ENCODE measurements around the gene NADK. TPM values are rescaled to one million over a fixed set of nuclear protein-coding genes. Genes with fewer than 3 reads are reported as not detected.

Gene NADK
- total and polyA plus RNA-seq, 2 of the 13 experiments (the other 11 are each of a cell fraction or from before 2014, with no cell fraction given) = 56.6 to 60.1 TPM

DNA sequence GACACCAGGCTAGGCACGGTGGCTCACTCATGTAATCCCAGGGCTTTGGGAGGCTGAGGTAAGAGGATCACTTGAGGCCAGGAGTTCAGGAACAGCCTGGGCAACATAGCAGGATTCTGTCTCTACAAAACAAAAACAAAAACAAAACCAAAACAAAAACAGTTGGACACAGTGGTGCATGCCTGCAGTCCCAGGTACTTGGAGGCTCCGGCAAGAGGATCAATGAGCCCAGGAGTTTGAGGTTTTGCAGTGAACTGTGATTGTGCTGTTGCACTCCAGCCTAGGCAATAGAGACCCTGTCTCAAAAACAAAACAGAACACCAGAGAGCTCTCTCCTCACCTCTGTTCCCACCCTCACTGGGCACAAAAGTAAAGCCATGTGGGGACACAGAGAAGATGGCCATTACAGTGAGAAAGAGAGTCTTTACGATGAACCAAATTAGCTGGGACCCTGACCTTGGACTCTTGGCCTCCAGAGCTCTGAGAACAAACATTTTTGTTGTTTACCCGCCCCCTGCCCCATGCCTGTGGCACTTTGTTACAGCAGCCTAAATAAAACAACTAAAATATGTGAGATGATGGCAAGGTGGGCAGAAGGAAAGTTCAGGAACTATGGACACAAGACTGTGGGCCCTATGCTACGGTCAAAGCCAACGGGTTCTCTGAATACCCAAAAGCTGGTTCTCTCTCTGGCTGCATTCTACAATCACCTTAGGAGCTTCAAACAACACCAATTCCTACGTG is 9.8 kb downstream of the NADK start (continued):
- TF ChIP-seq, protein P1, sequence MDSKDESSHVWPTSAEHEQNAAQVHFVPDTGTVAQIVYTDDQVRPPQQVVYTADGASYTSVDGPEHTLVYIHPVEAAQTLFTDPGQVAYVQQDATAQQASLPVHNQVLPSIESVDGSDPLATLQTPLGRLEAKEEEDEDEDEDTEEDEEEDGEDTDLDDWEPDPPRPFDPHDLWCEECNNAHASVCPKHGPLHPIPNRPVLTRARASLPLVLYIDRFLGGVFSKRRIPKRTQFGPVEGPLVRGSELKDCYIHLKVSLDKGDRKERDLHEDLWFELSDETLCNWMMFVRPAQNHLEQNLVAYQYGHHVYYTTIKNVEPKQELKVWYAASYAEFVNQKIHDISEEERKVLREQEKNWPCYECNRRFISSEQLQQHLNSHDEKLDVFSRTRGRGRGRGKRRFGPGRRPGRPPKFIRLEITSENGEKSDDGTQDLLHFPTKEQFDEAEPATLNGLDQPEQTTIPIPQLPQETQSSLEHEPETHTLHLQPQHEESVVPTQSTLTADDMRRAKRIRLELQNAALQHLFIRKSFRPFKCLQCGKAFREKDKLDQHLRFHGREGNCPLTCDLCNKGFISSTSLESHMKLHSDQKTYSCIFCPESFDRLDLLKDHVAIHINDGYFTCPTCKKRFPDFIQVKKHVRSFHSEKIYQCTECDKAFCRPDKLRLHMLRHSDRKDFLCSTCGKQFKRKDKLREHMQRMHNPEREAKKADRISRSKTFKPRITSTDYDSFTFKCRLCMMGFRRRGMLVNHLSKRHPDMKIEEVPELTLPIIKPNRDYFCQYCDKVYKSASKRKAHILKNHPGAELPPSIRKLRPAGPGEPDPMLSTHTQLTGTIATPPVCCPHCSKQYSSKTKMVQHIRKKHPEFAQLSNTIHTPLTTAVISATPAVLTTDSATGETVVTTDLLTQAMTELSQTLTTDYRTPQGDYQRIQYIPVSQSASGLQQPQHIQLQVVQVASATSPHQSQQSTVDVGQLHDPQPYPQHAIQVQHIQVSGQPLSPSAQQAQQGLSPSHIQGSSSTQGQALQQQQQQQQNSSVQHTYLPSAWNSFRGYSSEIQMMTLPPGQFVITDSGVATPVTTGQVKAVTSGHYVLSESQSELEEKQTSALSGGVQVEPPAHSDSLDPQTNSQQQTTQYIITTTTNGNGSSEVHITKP (CRISPR knock-in tag; IDR thresholded peaks at IDR 0.05; ENCODE audit: low read depth) = no peak
- no peak for TF ChIP-seq BRD4 (CRISPR knock-in tag; IDR thresholded peaks at IDR 0.05)
- TF ChIP-seq, protein P2, sequence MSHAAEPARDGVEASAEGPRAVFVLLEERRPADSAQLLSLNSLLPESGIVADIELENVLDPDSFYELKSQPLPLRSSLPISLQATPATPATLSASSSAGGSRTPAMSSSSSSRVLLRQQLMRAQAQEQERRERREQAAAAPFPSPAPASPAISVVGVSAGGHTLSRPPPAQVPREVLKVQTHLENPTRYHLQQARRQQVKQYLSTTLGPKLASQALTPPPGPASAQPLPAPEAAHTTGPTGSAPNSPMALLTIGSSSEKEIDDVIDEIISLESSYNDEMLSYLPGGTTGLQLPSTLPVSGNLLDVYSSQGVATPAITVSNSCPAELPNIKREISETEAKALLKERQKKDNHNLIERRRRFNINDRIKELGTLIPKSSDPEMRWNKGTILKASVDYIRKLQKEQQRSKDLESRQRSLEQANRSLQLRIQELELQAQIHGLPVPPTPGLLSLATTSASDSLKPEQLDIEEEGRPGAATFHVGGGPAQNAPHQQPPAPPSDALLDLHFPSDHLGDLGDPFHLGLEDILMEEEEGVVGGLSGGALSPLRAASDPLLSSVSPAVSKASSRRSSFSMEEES (CRISPR knock-in tag; IDR thresholded peaks at IDR 0.05) = no peak
- no peak for TF ChIP-seq ZBTB1 (CRISPR knock-in tag; IDR thresholded peaks at IDR 0.05; ENCODE audit: borderline replicate concordance)
- no peak for TF ChIP-seq ZNF451 (CRISPR knock-in tag; IDR thresholded peaks at IDR 0.05)
- no peak for TF ChIP-seq HMG20B (CRISPR knock-in tag; conservative IDR thresholded peaks at IDR 0.05)
- TF ChIP-seq KDM3A (CRISPR knock-in tag; IDR thresholded peaks at IDR 0.05; ENCODE audit: low read depth) = no peak
- TF ChIP-seq ZNF292 (CRISPR knock-in tag; IDR thresholded peaks at IDR 0.05; ENCODE audit: borderline replicate concordance, low read depth) = no peak; the same call in 1 of the 2 replicates
- no peak for TF ChIP-seq KMT2B (CRISPR knock-in tag; IDR thresholded peaks at IDR 0.05)
- TF ChIP-seq, protein P3, sequence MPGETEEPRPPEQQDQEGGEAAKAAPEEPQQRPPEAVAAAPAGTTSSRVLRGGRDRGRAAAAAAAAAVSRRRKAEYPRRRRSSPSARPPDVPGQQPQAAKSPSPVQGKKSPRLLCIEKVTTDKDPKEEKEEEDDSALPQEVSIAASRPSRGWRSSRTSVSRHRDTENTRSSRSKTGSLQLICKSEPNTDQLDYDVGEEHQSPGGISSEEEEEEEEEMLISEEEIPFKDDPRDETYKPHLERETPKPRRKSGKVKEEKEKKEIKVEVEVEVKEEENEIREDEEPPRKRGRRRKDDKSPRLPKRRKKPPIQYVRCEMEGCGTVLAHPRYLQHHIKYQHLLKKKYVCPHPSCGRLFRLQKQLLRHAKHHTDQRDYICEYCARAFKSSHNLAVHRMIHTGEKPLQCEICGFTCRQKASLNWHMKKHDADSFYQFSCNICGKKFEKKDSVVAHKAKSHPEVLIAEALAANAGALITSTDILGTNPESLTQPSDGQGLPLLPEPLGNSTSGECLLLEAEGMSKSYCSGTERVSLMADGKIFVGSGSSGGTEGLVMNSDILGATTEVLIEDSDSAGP (CRISPR knock-in tag; IDR thresholded peaks at IDR 0.05; ENCODE audit: borderline replicate concordance) = no peak
- no peak for TF ChIP-seq GABPA (IDR thresholded peaks at IDR 0.05; ENCODE audit: low read depth, low read length)
- TF ChIP-seq GABPA (CRISPR knock-in tag; IDR thresholded peaks at IDR 0.05; ENCODE audit: low read depth) = peak; percentile 35; the same call in 1 of the 2 replicates
- TF ChIP-seq EP300 (IDR thresholded peaks at IDR 0.05; ENCODE audit: low read depth in 2 of 2, low read length in 2 of 2) = peak in 1 of 2 experiments; percentile 50; a peak in 1 of 4 replicates
- TF ChIP-seq EP300 (CRISPR knock-in tag; IDR thresholded peaks at IDR 0.05; ENCODE audit: borderline replicate concordance) = no peak
- TF ChIP-seq RAD21 (CRISPR knock-in tag; IDR thresholded peaks at IDR 0.05) = no peak
- TF ChIP-seq, protein P4, sequence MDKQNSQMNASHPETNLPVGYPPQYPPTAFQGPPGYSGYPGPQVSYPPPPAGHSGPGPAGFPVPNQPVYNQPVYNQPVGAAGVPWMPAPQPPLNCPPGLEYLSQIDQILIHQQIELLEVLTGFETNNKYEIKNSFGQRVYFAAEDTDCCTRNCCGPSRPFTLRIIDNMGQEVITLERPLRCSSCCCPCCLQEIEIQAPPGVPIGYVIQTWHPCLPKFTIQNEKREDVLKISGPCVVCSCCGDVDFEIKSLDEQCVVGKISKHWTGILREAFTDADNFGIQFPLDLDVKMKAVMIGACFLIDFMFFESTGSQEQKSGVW (CRISPR knock-in tag; IDR thresholded peaks at IDR 0.05; ENCODE audit: borderline replicate concordance) = no peak
- TF ChIP-seq ZNF678 (CRISPR knock-in tag; IDR thresholded peaks at IDR 0.05) = no peak
- TF ChIP-seq, protein P5, sequence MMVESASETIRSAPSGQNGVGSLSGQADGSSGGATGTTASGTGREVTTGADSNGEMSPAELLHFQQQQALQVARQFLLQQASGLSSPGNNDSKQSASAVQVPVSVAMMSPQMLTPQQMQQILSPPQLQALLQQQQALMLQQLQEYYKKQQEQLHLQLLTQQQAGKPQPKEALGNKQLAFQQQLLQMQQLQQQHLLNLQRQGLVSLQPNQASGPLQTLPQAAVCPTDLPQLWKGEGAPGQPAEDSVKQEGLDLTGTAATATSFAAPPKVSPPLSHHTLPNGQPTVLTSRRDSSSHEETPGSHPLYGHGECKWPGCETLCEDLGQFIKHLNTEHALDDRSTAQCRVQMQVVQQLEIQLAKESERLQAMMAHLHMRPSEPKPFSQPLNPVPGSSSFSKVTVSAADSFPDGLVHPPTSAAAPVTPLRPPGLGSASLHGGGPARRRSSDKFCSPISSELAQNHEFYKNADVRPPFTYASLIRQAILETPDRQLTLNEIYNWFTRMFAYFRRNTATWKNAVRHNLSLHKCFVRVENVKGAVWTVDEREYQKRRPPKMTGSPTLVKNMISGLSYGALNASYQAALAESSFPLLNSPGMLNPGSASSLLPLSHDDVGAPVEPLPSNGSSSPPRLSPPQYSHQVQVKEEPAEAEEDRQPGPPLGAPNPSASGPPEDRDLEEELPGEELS (CRISPR knock-in tag; IDR thresholded peaks at IDR 0.05) = peak; percentile 91
- TF ChIP-seq DR1 (CRISPR knock-in tag; IDR thresholded peaks at IDR 0.05) = no peak
- peak; percentile 36; the same call in 1 of the 2 replicates for TF ChIP-seq TBX2 (CRISPR knock-in tag; IDR thresholded peaks at IDR 0.05; ENCODE audit: borderline replicate concordance)

Measured in HepG2 (cell line).